ENCODE data around the gene PTPRT. TPM values are rescaled to one million over a fixed set of nuclear protein-coding genes. Genes with fewer than 3 reads are reported as not detected.

The PTPRT gene
- total RNA-seq, 2 donors from 2014 or later, result 0.11 to 0.35 TPM

GRCh38 chr20:42406826-42407225 is 782.9 kb downstream of the PTPRT start:
- Histone ChIP-seq H3K27me3 (no peaks in the 10 kb centered on the region), H3K36me3 (no peaks in the 10 kb centered on the region), H3K9me3 (no peaks in the 10 kb centered on the region), H3K4me3 (no peak overlapping the region), H3K4me1 (no peaks in the 10 kb centered on the region), H3K27ac (no peak overlapping the region)
- TF ChIP-seq, protein P1, sequence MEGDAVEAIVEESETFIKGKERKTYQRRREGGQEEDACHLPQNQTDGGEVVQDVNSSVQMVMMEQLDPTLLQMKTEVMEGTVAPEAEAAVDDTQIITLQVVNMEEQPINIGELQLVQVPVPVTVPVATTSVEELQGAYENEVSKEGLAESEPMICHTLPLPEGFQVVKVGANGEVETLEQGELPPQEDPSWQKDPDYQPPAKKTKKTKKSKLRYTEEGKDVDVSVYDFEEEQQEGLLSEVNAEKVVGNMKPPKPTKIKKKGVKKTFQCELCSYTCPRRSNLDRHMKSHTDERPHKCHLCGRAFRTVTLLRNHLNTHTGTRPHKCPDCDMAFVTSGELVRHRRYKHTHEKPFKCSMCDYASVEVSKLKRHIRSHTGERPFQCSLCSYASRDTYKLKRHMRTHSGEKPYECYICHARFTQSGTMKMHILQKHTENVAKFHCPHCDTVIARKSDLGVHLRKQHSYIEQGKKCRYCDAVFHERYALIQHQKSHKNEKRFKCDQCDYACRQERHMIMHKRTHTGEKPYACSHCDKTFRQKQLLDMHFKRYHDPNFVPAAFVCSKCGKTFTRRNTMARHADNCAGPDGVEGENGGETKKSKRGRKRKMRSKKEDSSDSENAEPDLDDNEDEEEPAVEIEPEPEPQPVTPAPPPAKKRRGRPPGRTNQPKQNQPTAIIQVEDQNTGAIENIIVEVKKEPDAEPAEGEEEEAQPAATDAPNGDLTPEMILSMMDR (IDR thresholded peaks at IDR 0.05), result no peak
- no peak for DNase-seq (ENCODE audit: low spot score)

- TF ChIP-seq, protein P1 (IDR thresholded peaks at IDR 0.05), result no peak
- H3K9me3 ChIP-seq, result no peaks in the 10 kb centered on the region
- H3K4me3 ChIP-seq, result no peak overlapping the region
- no peaks in the 10 kb centered on the region for H3K36me3 ChIP-seq
- H3K4me1 ChIP-seq, result no peaks in the 10 kb centered on the region
- H3K27me3 ChIP-seq, result no peaks in the 10 kb centered on the region
- H3K27ac ChIP-seq, result no peak overlapping the region
- DNase-seq (ENCODE audit: low spot score), result no peak
Measured at GRCh38 chr20:42402455-42402854, 787.3 kb downstream of the PTPRT start.

DNA sequence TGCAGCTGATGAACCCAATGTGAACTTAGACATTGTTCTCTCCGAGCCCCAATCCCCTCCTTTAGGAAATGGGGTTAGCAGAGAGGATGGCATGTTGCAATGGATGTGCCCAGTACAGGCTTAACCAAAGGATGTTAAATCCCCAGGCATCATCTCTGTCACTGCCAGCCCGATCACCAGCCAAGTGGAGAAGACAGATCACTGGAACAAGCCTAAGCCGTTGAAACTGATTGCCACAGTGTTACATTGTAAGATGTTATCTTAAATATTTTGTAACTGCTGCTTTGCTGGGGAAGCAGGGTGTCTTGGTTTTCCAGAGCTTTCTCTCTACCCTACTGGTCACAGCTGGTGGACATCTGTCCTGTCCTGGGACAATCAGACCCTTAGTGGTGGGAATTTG is 788.1 kb downstream of the PTPRT start:
- TF ChIP-seq, protein P1 (IDR thresholded peaks at IDR 0.05), result no peak
- DNase-seq (ENCODE audit: low spot score), result no peak
- no peaks in the 10 kb centered on the region for H3K9me3 ChIP-seq
- no peak overlapping the region for H3K27ac ChIP-seq
- no peak overlapping the region for H3K4me3 ChIP-seq
- H3K36me3 ChIP-seq, result no peaks in the 10 kb centered on the region
- H3K4me1 ChIP-seq, result no peaks in the 10 kb centered on the region
- H3K27me3 ChIP-seq, result no peaks in the 10 kb centered on the region

DNA sequence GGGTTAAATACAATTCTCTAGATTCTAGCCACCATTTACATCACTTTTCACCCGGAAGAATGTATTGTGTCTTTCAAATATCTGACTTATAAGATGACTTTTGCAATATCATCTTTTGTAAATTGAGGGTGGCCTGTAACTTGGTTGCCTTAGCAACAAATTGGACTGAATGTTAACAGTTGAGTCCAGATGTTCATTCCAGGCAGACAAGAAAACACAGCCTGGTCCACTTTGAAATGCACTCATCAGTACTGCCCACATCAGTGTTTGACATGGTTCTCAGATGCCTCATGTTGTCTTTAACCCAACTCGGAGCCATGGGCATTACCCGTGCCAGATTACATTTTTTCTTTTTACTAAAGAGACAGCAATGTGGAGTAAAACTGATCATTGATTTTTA is 789.9 kb downstream of the PTPRT start:
- H3K27me3 ChIP-seq, result no peaks in the 10 kb centered on the region
- H3K4me3 ChIP-seq, result no peak overlapping the region
- TF ChIP-seq, protein P1 (IDR thresholded peaks at IDR 0.05), result no peak
- no peak for DNase-seq (ENCODE audit: low spot score)
- no peaks in the 10 kb centered on the region for H3K4me1 ChIP-seq
- no peaks in the 10 kb centered on the region for H3K9me3 ChIP-seq
- no peak overlapping the region for H3K27ac ChIP-seq
- no peaks in the 10 kb centered on the region for H3K36me3 ChIP-seq

DNA sequence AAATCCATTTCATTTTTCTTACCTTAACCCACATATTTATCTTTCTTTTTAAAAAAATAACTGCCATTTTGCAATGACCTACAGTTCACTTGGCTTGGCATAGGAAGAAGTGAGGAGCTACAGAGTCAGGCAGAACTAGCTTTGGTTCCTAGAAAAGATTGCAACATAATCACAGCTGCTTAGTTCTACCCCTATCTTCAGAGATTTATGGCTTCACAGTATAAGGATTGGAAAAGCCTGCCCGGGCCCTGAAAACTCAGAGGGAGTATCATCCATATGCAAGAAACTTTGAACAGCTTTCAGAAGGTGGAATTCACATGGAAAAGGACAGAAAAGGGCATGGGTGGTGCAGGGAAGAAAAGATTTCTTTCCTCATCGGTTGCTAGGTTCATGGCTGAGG is 797.3 kb downstream of the PTPRT start:
- H3K4me1 ChIP-seq, result no peaks in the 10 kb centered on the region
- no peak overlapping the region for H3K4me3 ChIP-seq
- no peaks in the 10 kb centered on the region for H3K27me3 ChIP-seq
- H3K36me3 ChIP-seq, result no peaks in the 10 kb centered on the region
- H3K9me3 ChIP-seq, result no peaks in the 10 kb centered on the region
- TF ChIP-seq, protein P1 (IDR thresholded peaks at IDR 0.05), result no peak
- DNase-seq (ENCODE audit: low spot score), result no peak
- no peak overlapping the region for H3K27ac ChIP-seq

DNA sequence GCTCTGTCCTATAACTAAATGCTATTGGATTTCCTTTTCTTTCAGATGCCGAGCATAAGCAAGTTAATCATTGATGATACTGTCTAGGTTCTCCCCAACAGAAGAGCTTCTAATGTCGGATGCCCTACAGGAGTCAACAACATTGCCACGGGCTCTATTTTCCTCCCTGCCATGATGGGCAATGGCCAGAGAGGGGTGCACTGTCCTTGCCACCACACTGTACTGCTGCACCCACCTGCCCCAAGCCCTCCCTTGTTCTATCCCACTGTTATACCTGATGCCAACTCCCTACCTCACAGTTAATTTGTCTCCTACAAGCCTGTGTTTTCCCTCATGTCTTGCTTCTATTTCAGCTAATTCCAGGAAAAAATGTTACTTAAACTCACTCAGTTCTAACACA is 797.9 kb downstream of the PTPRT start:
- TF ChIP-seq, protein P1 (IDR thresholded peaks at IDR 0.05), result no peak
- no peaks in the 10 kb centered on the region for H3K27me3 ChIP-seq
- no peaks in the 10 kb centered on the region for H3K36me3 ChIP-seq

More for the DNA sequence above, 797.9 kb downstream of the PTPRT start:
- Histone ChIP-seq H3K4me3 (no peak overlapping the region), H3K4me1 (no peaks in the 10 kb centered on the region), H3K27ac (no peak overlapping the region), H3K9me3 (no peaks in the 10 kb centered on the region)
- no peak for DNase-seq (ENCODE audit: low spot score)
